Middle frontal gyrus (tissue), 1 donor: ENCODE measurements around the gene BHLHE23.
A peak's percentile ranks its signal among the peaks of the same experiment; 100 is the strongest.

Source experiments
- DNase-seq: peaks from one replicate; pipeline ENCODE4 v3.0.0-alpha.2; 2015; ENCODE audit warnings: low spot score; ENCODE audit errors: extremely low spot score

BHLHE23 gene

GRCh38 chr20:62975251-62975760 lies 31.5 kb downstream of the BHLHE23 start:
- no peak for DNase-seq

GRCh38 chr20:62972845-62973745 lies 33.7 kb downstream of the BHLHE23 start:
- DNase-seq = no peak

GRCh38 chr20:62971950-62972844 lies 34.6 kb downstream of the BHLHE23 start:
- DNase-seq = peak; percentile 69

- no peak for DNase-seq
These were observed 35.4 kb downstream of the BHLHE23 start for GRCh38 chr20:62971211-62971949.

GRCh38 chr20:62970307-62971210 lies 36.2 kb downstream of the BHLHE23 start:
- DNase-seq = no peak

- DNase-seq = no peak
These were observed 36.8 kb downstream of the BHLHE23 start for GRCh38 chr20:62969939-62970306.

- no peak for DNase-seq
These were observed 37.5 kb downstream of the BHLHE23 start for GRCh38 chr20:62969179-62969760.

GRCh38 chr20:62968378-62969178 lies 38.2 kb downstream of the BHLHE23 start:
- no peak for DNase-seq

- DNase-seq = no peak
These were observed 39.0 kb downstream of the BHLHE23 start for GRCh38 chr20:62967628-62968351.

GRCh38 chr20:62967149-62967501 lies 39.6 kb downstream of the BHLHE23 start:
- no peak for DNase-seq

GRCh38 chr20:62966212-62967148 lies 40.3 kb downstream of the BHLHE23 start:
- DNase-seq = no peak

GRCh38 chr20:62965363-62965771 lies 41.4 kb downstream of the BHLHE23 start:
- no peak for DNase-seq

- DNase-seq = peak; percentile 14
These were observed 42.1 kb downstream of the BHLHE23 start for GRCh38 chr20:62964700-62965099.

GRCh38 chr20:62963614-62964397 lies 43.0 kb downstream of the BHLHE23 start:
- DNase-seq = no peak

- no peak for DNase-seq
These were observed 43.7 kb downstream of the BHLHE23 start for GRCh38 chr20:62962891-62963613.
